CD8-positive, alpha-beta memory T cell (primary cell): ENCODE results near the gene PCSK7. TPM values are rescaled to one million over a fixed set of nuclear protein-coding genes. Genes with fewer than 3 reads are reported as not detected.

Experiments
- CTCF ChIA-PET: fragments of 350-600 bp; sonication (Branson Sonifier 250); formaldehyde crosslinking; loops from one replicate; lab custom pipeline; 2021; ENCODE audit warnings: antibody characterized with exemption; lab: Charles Lee
- POLR2A ChIA-PET: fragments of 350-600 bp; sonication (Branson Sonifier 250); formaldehyde crosslinking; loops from one replicate; lab custom pipeline; 2021; ENCODE audit warnings: antibody characterized with exemption; lab: Charles Lee
- DNase-seq, 5 donors: peaks; one replicate each; pipeline versions ENCODE4 v3.0.0 to v3.0.0-alpha.2; 2020 to 2022; ENCODE audit warnings: mixed read lengths in 1 of 5
- H3K27ac ChIP-seq: one replicate; pipeline ENCODE4 v1.7.0; 2013; ENCODE audit warnings: low read depth, mild to moderate bottlenecking, low read length, moderate library complexity
- H3K27me3 ChIP-seq: 2 replicates; pipeline ENCODE4 v1.7.0; 2013; ENCODE audit warnings: low read length, mild to moderate bottlenecking; ENCODE audit not compliant: insufficient read depth, poor library complexity, severe bottlenecking
- H3K36me3 ChIP-seq: 2 replicates; pipeline ENCODE4 v1.7.0; 2013; ENCODE audit warnings: mild to moderate bottlenecking, low read length, moderate library complexity; ENCODE audit not compliant: insufficient read depth
- H3K4me1 ChIP-seq: 2 replicates; pipeline ENCODE4 v1.7.0; 2013; ENCODE audit warnings: mild to moderate bottlenecking, low read length, moderate library complexity; ENCODE audit not compliant: insufficient read depth
- H3K4me3 ChIP-seq: 2 replicates; pipeline ENCODE4 v1.7.0; 2013; ENCODE audit warnings: mild to moderate bottlenecking, low read length
- H3K9me3 ChIP-seq: 2 replicates; pipeline ENCODE4 v1.7.0; 2013; ENCODE audit warnings: mild to moderate bottlenecking, low read length
- H3K27ac Mint-ChIP-seq, 8 donors: one replicate each; pipeline ENCODE4 v1.8.0; 2020 to 2021; ENCODE audit warnings: mixed read lengths in 8 of 8, mild to moderate bottlenecking in 6 of 8, inconsistent platforms in 3 of 8, moderate library complexity in 3 of 8
- H3K27me3 Mint-ChIP-seq, 2 donors: one replicate each; pipeline ENCODE4 v1.8.0; 2020 to 2021; ENCODE audit warnings: mixed read lengths in 2 of 2, mild to moderate bottlenecking in 1 of 2, moderate library complexity in 1 of 2
- H3K36me3 Mint-ChIP-seq, 3 donors: one replicate each; pipeline ENCODE4 v1.8.0; 2020 to 2021; ENCODE audit warnings: mixed read lengths in 3 of 3, inconsistent platforms in 1 of 3, mild to moderate bottlenecking in 1 of 3
- H3K4me1 Mint-ChIP-seq, 3 donors: one replicate each; pipeline ENCODE4 v1.8.0; 2020 to 2021; ENCODE audit warnings: mixed read lengths in 3 of 3, inconsistent platforms in 1 of 3, mild to moderate bottlenecking in 1 of 3
- H3K4me3 Mint-ChIP-seq, 7 donors: one replicate each; pipeline ENCODE4 v1.8.0; 2020 to 2021; ENCODE audit warnings: mixed read lengths in 7 of 7, mild to moderate bottlenecking in 6 of 7, moderate library complexity in 4 of 7, inconsistent platforms in 2 of 7
- H3K9me3 Mint-ChIP-seq, 5 donors: one replicate each; pipeline ENCODE4 v1.8.0; 2020 to 2022; ENCODE audit warnings: mixed read lengths in 5 of 5, mild to moderate bottlenecking in 3 of 5, moderate library complexity in 2 of 5, inconsistent platforms in 1 of 5
- polyA plus RNA-seq: library from polyadenylated mRNA; unstranded; fragments of 300-500 nt; fragmentation: Illumina TruSeq; gene quantifications from one replicate; pipeline ENCODE4 v1.2.3, GENCODE V29; 2021
- total RNA-seq, 2 experiments: library from RNA; stranded (reverse); gene quantifications; one replicate each; pipeline ENCODE4 v1.2.3, GENCODE V29; 2021

Gene PCSK7
- total and polyA plus RNA-seq, 3 experiments from 2014 or later, result 81.7 to 101 (median 99.6) TPM

DNA sequence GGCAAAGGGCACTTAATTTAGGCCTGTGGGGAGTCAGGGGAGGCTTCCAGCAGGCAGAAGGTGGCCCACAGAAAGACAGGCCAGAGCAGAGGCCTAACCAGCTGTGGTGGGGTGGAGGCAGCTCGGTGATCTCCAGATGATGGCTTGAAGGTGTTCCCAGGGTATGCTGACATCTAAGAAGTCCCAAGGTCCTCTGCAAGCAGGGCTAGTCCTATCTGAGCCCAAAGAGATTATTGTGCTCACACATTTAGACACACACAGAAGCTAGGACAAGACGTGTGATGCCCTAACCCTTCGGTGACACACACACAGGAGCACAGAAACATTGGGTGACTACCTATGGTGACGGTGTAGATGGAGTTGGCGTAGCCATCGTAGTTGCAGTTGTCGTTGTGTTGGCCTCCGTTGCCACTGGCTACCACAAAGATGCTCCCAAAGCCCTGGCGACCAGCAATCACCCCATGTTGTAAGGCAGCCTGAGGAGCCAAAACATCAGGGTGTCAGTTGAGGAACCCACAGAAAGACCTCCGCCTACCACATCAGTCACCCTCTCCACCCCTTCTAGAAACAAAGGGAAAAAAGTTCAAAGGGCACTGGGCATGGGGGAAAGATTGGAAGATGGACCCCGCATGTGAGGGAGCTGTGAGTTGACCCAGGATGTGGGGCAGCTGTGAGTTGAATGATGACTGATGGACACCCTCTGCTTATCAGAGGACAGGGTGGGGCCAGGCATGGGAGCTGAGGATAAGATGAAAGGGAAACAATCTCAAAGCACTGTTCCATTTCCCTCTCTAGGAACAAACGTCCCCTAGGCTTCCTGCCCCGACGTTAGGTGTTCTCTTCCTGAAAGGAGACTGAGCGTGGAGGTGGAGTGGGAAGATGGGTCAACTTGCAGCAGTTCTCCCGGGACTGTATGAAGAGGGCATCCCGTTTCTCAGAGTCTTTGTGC lies 7.9 kb downstream of the PCSK7 start:
- Histone ChIP-seq H3K27ac (no peak overlapping the region), H3K9me3 (no peaks in the 10 kb centered on the region), H3K4me1 (peaks cover 13% of the 10 kb centered on the region), H3K4me3 (no peak overlapping the region), H3K36me3 (peaks cover 84% of the 10 kb centered on the region), H3K27me3 (no peaks in the 10 kb centered on the region)
- POLR2A ChIA-PET, result no interaction called here
- CTCF ChIA-PET, result interaction anchor here (0.6 kb wide), 1 partner anchor 7 kb away, joined by 3 read pairs; the partner anchor contains the start of gene PCSK7
- H3K27ac Mint-ChIP-seq, result peak overlapping the region in 2 of 8 donors; percentile 46 to 58
- H3K27me3 Mint-ChIP-seq, result peaks cover 0 to 1% of the 10 kb centered on the region in 2 donors
- H3K9me3 Mint-ChIP-seq, result no peaks in the 10 kb centered on the region
- peaks cover 22 to 28% (median 23%) of the 10 kb centered on the region in 3 donors for H3K4me1 Mint-ChIP-seq
- H3K4me3 Mint-ChIP-seq, result peak overlapping the region in 1 of 7 donors; percentile 30
- peaks cover 11 to 96% (median 21%) of the 10 kb centered on the region in 3 donors for H3K36me3 Mint-ChIP-seq
- DNase-seq, result no peak

GRCh38 chr11:117222991-117223740 lies 8.7 kb downstream of the PCSK7 start:
- ChIA-PET POLR2A (no interaction called here), CTCF (interaction anchor here (0.6 kb wide), 1 partner anchor 8 kb away, joined by 3 read pairs; the partner anchor contains the start of gene PCSK7)
- Mint-ChIP-seq H3K27me3 (peaks cover 0 to 1% of the 10 kb centered on the region in 2 donors), H3K4me1 (peaks cover 14 to 21% (median 19%) of the 10 kb centered on the region in 3 donors), H3K27ac (peak overlapping the region in 1 of 8 donors; percentile 64), H3K4me3 (no peak overlapping the region), H3K9me3 (no peaks in the 10 kb centered on the region), H3K36me3 (peaks cover 9 to 97% (median 24%) of the 10 kb centered on the region in 3 donors)
- H3K36me3 ChIP-seq, result peaks cover 85% of the 10 kb centered on the region
- no peaks in the 10 kb centered on the region for H3K9me3 ChIP-seq
- no peaks in the 10 kb centered on the region for H3K27me3 ChIP-seq
- DNase-seq, result no peak
- H3K4me3 ChIP-seq, result no peak overlapping the region
- H3K27ac ChIP-seq, result no peak overlapping the region
- peaks cover 10% of the 10 kb centered on the region for H3K4me1 ChIP-seq

- H3K27me3 ChIP-seq, result no peaks in the 10 kb centered on the region
- no peak overlapping the region for H3K27ac ChIP-seq
- H3K9me3 ChIP-seq, result no peaks in the 10 kb centered on the region
- peaks cover 86% of the 10 kb centered on the region for H3K36me3 ChIP-seq
- Mint-ChIP-seq H3K36me3 (peaks cover 7 to 97% (median 25%) of the 10 kb centered on the region in 3 donors), H3K27ac (peak overlapping the region in 1 of 8 donors; percentile 68), H3K4me3 (no peak overlapping the region), H3K27me3 (peaks cover 0 to 1% of the 10 kb centered on the region in 2 donors), H3K4me1 (peaks cover 8 to 15% (median 14%) of the 10 kb centered on the region in 3 donors), H3K9me3 (no peaks in the 10 kb centered on the region)
- peaks cover 7% of the 10 kb centered on the region for H3K4me1 ChIP-seq
- no peak for DNase-seq
- CTCF ChIA-PET, result interaction anchor here (2.1 kb wide), 1 partner anchor 10 kb away, joined by 7 read pairs; the partner anchor contains the start of gene PCSK7
- no peak overlapping the region for H3K4me3 ChIP-seq
- POLR2A ChIA-PET, result no interaction called here
Observed at GRCh38 chr11:117221775-117222517, 9.9 kb downstream of the PCSK7 start.

DNA sequence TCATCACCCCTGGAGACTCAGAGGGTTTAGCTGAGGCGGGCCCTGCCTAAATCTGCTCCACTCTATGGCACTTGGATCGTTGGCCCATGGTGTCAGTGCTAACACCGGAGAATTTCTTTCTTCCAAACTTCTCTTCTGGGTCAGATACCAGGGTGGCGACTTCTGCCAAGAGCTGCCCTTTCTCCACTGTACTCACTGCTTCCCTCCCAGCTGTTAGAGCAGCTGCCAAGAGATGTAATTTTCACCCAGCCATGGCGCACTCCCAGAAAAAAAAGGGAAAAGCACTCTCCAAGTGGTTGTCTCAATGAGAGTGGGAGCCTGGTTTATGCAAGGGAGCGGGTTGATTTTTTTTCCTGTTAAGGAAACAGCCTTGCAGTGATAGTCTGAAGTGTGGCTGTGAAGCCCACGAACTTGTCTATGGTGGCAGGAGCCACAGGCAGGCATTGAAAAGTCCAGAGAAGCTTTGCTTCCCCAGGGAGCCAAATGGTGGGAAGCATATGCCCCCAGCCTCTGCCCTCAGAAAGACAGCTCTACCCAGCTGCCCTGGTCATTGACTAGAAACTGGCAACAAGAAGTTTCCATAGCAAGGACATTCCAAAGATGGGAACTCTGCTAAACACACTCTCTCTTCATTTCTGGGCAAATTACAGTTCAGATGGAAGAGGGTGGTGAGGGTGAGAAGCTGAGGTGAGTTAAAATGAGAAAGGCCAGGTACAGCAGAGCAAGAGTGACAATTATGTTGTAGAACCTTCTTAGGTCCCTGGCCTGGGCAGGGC lies 10.7 kb downstream of the PCSK7 start:
- peaks cover 0 to 1% of the 10 kb centered on the region in 2 donors for H3K27me3 Mint-ChIP-seq
- no peak overlapping the region for H3K27ac ChIP-seq
- no peaks in the 10 kb centered on the region for H3K9me3 ChIP-seq
- CTCF ChIA-PET, result interaction anchor here (2.1 kb wide), 1 partner anchor 10 kb away, joined by 7 read pairs; the partner anchor contains the start of gene PCSK7
- POLR2A ChIA-PET, result interaction anchor here (0.6 kb wide), 1 partner anchor 43 kb away, joined by 3 read pairs; no protein-coding TSS in a partner anchor
- no peaks in the 10 kb centered on the region for H3K4me1 ChIP-seq
- H3K4me1 Mint-ChIP-seq, result peaks cover 0 to 8% (median 7%) of the 10 kb centered on the region in 3 donors
- peaks cover 3 to 96% (median 20%) of the 10 kb centered on the region in 3 donors for H3K36me3 Mint-ChIP-seq
- H3K4me3 ChIP-seq, result no peak overlapping the region
- peaks cover 86% of the 10 kb centered on the region for H3K36me3 ChIP-seq
- peak overlapping the region in 3 of 8 donors; percentile 17 to 71 (median 42) for H3K27ac Mint-ChIP-seq
- no peaks in the 10 kb centered on the region for H3K27me3 ChIP-seq
- no peak overlapping the region for H3K4me3 Mint-ChIP-seq
- no peaks in the 10 kb centered on the region for H3K9me3 Mint-ChIP-seq
- no peak for DNase-seq

- ChIA-PET CTCF (interaction anchor here (2.1 kb wide), 1 partner anchor 11 kb away, joined by 7 read pairs; the partner anchor contains the start of gene PCSK7), POLR2A (interaction anchor here (0.6 kb wide), 1 partner anchor 43 kb away, joined by 3 read pairs; no protein-coding TSS in a partner anchor)
- peaks cover 3 to 97% (median 20%) of the 10 kb centered on the region in 3 donors for H3K36me3 Mint-ChIP-seq
- Histone ChIP-seq H3K9me3 (no peaks in the 10 kb centered on the region), H3K36me3 (peaks cover 88% of the 10 kb centered on the region), H3K27me3 (no peaks in the 10 kb centered on the region), H3K27ac (no peak overlapping the region), H3K4me3 (no peak overlapping the region), H3K4me1 (no peaks in the 10 kb centered on the region)
- no peak overlapping the region for H3K4me3 Mint-ChIP-seq
- DNase-seq, result no peak
- no peaks in the 10 kb centered on the region for H3K9me3 Mint-ChIP-seq
- H3K27me3 Mint-ChIP-seq, result peaks cover 0 to 1% of the 10 kb centered on the region in 2 donors
- H3K4me1 Mint-ChIP-seq, result peaks cover 0 to 8% (median 7%) of the 10 kb centered on the region in 3 donors
- peak overlapping the region in 5 of 8 donors; percentile 17 to 91 (median 61) for H3K27ac Mint-ChIP-seq
Observed at GRCh38 chr11:117220568-117220967, 11.3 kb downstream of the PCSK7 start.

- no peaks in the 10 kb centered on the region for H3K9me3 ChIP-seq
- peaks cover 3 to 93% (median 20%) of the 10 kb centered on the region in 3 donors for H3K36me3 Mint-ChIP-seq
- no peak for DNase-seq
- H3K36me3 ChIP-seq, result peaks cover 85% of the 10 kb centered on the region
- H3K4me1 ChIP-seq, result no peaks in the 10 kb centered on the region
- no peaks in the 10 kb centered on the region for H3K27me3 ChIP-seq
- ChIA-PET CTCF (interaction anchor here (2.1 kb wide), 1 partner anchor 12 kb away, joined by 7 read pairs; the partner anchor contains the start of gene PCSK7), POLR2A (interaction anchor here (0.9 kb wide), 1 partner anchor 20 kb away, joined by 4 read pairs; no protein-coding TSS in a partner anchor)
- peaks cover 0 to 1% of the 10 kb centered on the region in 2 donors for H3K27me3 Mint-ChIP-seq
- H3K27ac ChIP-seq, result no peak overlapping the region
- no peak overlapping the region for H3K4me3 Mint-ChIP-seq
- peaks cover 0 to 8% (median 7%) of the 10 kb centered on the region in 3 donors for H3K4me1 Mint-ChIP-seq
- H3K9me3 Mint-ChIP-seq, result no peaks in the 10 kb centered on the region
- H3K4me3 ChIP-seq, result no peak overlapping the region
- H3K27ac Mint-ChIP-seq, result peak overlapping the region in 3 of 8 donors; percentile 27 to 86 (median 29)
Observed at GRCh38 chr11:117219995-117220394, 11.9 kb downstream of the PCSK7 start.
